ENCODE results near the gene CSHL1. TPM values are rescaled to one million over a fixed set of nuclear protein-coding genes. Genes with fewer than 3 reads are reported as not detected.

The CSHL1 gene
- total and polyA plus RNA-seq, 8 donors = 0.78 TPM; not detected in 7

DNA sequence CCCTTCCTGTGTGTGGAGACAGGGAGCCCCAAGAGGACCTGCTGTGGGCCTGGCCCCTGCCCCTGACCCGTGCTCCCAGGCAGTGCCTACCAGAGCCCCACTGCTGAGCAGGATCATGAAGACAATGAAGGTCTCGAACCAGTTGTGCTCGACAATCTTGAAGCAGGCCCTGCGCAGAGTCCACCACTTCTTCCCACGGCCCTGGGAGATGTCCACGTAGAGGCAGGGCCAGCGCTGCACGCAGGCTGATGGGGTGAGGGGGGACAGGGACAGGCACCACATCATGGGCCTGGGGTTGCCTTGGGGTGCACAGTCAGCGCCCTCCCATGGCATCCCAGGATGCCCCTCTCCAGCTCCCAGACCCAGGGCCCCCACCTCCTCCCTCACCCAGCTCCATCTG is 37.5 kb upstream of the CSHL1 start:
- DNase-seq (no peak), ATAC-seq (no peak)
- intact Hi-C loops (cut with DNase I) = no loop called here
- TF ChIP-seq, protein P1, sequence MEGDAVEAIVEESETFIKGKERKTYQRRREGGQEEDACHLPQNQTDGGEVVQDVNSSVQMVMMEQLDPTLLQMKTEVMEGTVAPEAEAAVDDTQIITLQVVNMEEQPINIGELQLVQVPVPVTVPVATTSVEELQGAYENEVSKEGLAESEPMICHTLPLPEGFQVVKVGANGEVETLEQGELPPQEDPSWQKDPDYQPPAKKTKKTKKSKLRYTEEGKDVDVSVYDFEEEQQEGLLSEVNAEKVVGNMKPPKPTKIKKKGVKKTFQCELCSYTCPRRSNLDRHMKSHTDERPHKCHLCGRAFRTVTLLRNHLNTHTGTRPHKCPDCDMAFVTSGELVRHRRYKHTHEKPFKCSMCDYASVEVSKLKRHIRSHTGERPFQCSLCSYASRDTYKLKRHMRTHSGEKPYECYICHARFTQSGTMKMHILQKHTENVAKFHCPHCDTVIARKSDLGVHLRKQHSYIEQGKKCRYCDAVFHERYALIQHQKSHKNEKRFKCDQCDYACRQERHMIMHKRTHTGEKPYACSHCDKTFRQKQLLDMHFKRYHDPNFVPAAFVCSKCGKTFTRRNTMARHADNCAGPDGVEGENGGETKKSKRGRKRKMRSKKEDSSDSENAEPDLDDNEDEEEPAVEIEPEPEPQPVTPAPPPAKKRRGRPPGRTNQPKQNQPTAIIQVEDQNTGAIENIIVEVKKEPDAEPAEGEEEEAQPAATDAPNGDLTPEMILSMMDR (IDR thresholded peaks at IDR 0.05) = no peak
- Histone ChIP-seq H3K4me3 (no peak overlapping the region), H3K27me3 (no peaks in the 10 kb centered on the region), H3K9me3 (no peaks in the 10 kb centered on the region), H3K27ac (no peak overlapping the region), H3K4me1 (peaks cover 0 to 12% of the 10 kb centered on the region in 2 donors), H3K36me3 (no peaks in the 10 kb centered on the region)

DNA sequence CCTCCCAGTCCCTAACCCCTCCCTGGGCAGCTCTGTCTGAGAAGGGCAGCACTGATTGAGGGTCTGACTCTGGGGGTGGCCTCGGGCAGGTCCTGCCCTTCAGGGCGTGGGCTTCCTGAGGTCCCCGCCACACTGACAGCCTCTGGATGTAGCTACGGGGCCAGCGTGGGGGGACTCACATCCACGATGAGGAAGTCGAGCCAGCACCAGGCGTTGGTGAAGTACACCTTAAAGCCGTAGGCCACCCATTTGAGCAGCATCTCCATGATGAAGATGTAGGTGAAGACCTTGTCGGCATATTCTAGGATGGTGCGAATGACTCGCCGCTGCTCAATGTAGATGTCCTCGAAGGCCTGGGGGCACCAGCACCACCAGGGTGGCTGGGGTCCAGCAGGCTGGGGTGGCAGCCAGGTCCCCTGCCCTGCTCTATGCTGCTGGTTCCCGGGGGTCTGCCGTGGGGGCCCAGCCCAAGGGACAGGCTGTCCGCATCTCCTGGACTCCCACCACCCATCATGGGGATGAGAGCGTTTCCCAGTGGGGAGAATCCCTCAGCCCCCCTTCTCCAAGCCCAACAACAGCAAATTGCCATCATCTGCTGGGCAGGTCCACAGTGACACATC is 36.8 kb upstream of the CSHL1 start:
- no peak overlapping the region for H3K27ac ChIP-seq
- no peak overlapping the region for H3K4me3 ChIP-seq
- DNase-seq = no peak
- intact Hi-C loops (cut with DNase I) = no loop called here
- no peaks in the 10 kb centered on the region for H3K27me3 ChIP-seq
- TF ChIP-seq, protein P1 (IDR thresholded peaks at IDR 0.05) = no peak
- no peaks in the 10 kb centered on the region for H3K36me3 ChIP-seq
- ATAC-seq = no peak
- H3K4me1 ChIP-seq = peaks cover 0 to 12% of the 10 kb centered on the region in 2 donors
- no peaks in the 10 kb centered on the region for H3K9me3 ChIP-seq

DNA sequence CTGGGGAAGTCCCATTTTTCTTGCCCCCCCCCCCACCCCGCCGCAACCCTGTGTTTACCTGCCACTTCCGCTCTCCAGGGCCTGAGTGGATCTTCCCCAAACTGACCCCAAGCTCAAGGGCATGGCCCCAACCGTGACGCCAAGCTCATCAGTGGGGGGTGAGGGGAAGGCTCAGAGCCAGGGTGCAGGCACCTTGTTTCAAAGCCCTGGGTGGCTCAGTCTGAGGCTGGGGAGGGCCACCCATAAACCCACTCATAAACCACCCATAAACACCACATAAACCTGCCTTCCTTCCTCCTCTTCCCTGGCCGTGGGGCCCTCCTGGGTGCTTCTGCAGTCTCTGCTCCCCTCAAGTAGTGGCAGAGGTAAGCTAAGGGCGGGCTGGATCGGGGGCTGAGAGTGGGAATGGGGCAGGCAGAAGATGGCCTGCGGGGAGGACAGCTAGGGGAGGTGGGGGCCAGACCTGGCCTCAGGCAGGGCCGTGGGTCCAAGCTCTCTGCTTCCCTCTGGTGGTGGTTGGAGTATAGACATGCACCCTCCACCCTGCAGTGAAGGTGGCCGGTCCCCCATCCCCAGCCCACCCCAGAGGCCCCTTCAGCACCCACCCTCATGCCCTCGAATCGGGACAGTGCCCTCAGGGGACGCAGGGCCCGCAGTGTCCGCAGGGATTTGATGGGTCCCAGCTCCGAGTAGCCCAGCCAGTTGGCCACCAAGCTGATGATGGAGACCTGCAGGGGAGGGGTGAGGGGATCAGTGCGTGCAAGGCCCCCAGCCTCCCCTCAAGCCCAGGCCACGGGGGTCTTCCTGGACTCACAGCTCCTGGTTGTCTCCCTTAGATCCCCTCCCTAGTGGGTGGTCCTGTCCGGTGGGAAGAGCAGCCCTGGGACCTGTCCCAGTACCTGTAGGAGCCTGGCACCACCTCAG is 35.6 kb upstream of the CSHL1 start:
- H3K4me3 ChIP-seq = no peak overlapping the region

DNA sequence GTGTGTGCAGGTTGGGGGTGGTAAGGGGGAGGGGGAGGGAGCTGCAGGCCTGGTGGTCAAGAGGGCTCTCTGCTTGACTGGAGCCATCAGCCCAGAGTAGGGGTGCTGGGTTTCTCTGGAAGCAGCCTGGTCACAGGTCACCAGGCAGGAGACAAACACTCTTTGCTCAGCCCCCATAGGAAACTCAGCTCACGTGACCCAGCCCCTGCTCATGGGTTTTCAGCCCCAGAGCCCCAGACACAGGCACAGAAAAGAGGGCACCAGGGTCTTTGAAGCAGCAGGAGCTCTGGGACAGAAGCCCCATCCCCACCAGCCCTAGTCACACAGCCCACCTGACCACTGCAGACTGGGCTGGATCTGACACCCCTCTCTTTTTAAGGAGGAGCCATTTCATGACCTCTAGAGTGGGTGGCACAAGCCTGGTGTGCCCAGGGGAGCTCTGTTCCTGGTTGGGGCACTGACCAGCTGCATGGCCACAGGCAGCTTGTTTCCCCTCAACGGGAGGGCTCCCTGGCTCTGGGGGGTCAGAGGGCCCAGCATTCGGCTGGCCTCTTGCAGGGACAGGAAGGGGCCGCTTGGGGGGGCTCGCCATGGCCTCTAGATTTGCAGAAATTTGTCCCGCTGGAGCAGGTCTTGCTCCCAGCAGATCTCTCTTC is 34.9 kb upstream of the CSHL1 start:
- TF ChIP-seq, protein P1 (IDR thresholded peaks at IDR 0.05) = no peak
- no peak overlapping the region for H3K4me3 ChIP-seq
- no peak overlapping the region for H3K27ac ChIP-seq
- H3K9me3 ChIP-seq = no peaks in the 10 kb centered on the region
- ATAC-seq (no peak), DNase-seq (no peak)
- H3K4me1 ChIP-seq = peaks cover 0 to 12% of the 10 kb centered on the region in 2 donors
- H3K27me3 ChIP-seq = no peaks in the 10 kb centered on the region
- intact Hi-C loops (cut with DNase I) = no loop called here
- H3K36me3 ChIP-seq = no peaks in the 10 kb centered on the region

More for the DNA sequence above, 35.6 kb upstream of the CSHL1 start:
- TF ChIP-seq, protein P1 (IDR thresholded peaks at IDR 0.05) = peak; percentile 77 to 84
- Histone ChIP-seq H3K9me3 (no peaks in the 10 kb centered on the region), H3K4me1 (peaks cover 0 to 12% of the 10 kb centered on the region in 2 donors), H3K27ac (no peak overlapping the region), H3K36me3 (no peaks in the 10 kb centered on the region), H3K27me3 (no peaks in the 10 kb centered on the region)
- peak; percentile 20 to 84 (median 50) for DNase-seq
- intact Hi-C loops (cut with DNase I) = no loop called here
- ATAC-seq = peak; percentile 89
